Right lobe of liver (tissue), 6 donors: ENCODE results near the gene GAS6. TPM values are rescaled to one million over a fixed set of nuclear protein-coding genes. Genes with fewer than 3 reads are reported as not detected.
"Not testable (repeated sequence)": the region's sequence is repeated elsewhere in the genome, so short reads cannot be mapped to it uniquely, and the experiment has no call there.

Experiments
- ATAC-seq, 4 donors: fragments of 200-7000 bp; cut with Tn5 transposase; one replicate each; pipeline ENCODE4 v1.9.1; 2020; ENCODE audit warnings: mild to moderate bottlenecking in 4 of 4, moderate library complexity in 4 of 4
- DNase-seq, 3 donors: peaks; one replicate each; pipeline ENCODE4 v3.0.0-alpha.2; 2020
- H3K27ac ChIP-seq, 3 donors: fragments of 200-600 bp; one replicate each; pipeline ENCODE4 v1.8.0; 2022
- H3K27me3 ChIP-seq, 2 donors: fragments of 200-600 bp; one replicate each; pipeline ENCODE4 v1.8.0; 2022
- H3K36me3 ChIP-seq, 4 donors: fragments of 200-600 bp; sonication (generic) in 1 of 4; one replicate each; pipeline versions ENCODE4 v1.5.1 to v1.8.0; 2017 to 2022; ENCODE audit warnings: control low read depth in 1 of 4
- H3K4me1 ChIP-seq, 4 donors: fragments of 200-600 bp; sonication (generic) in 1 of 4; one replicate each; pipeline versions ENCODE4 v1.5.1 to v1.8.0; 2017 to 2022; ENCODE audit warnings: control low read depth in 1 of 4
- H3K4me3 ChIP-seq, 3 donors: fragments of 200-600 bp; one replicate each; pipeline ENCODE4 v1.8.0; 2022
- H3K9me3 ChIP-seq, 4 donors: fragments of 200-600 bp; sonication (generic) in 1 of 4; one replicate each; pipeline versions ENCODE4 v1.5.1 to v1.8.0; 2017 to 2022; ENCODE audit warnings: control low read depth in 1 of 4
- POLR2A ChIP-seq: fragments of 450-650 bp; IDR thresholded peaks from one replicate; pipeline ENCODE4 v1.6.1; 2017; ENCODE audit warnings: antibody characterized with exemption, mild to moderate bottlenecking
- WGBS: methylation state at CpG from one replicate; pipeline ENCODE4 v1.1.6; 2018; ENCODE audit warnings: low coverage, low lambda C conversion rate; ENCODE audit not compliant: insufficient coverage; ENCODE audit errors: missing lambda C conversion rate; 5-methylcytosine and 5-hydroxymethylcytosine counted together
- intact Hi-C, 2 donors: fragments of 100-400 bp; cut with DNase I; formaldehyde crosslinking; loops; one replicate each; pipeline versions ENCODE4 v1.11.2 to v1.14.1; 2022
- total RNA-seq, 6 experiments: library from RNA; depleted of rRNA in 2 of 6; stranded (reverse); fragments of >200 nt in 2 of 6; fragmentation: NEBNext Ultra II Directional in 3 of 6; extraction: Animal tissue kit (Norgen Biotek cat#: 25700) in 3 of 6; gene quantifications; one replicate each; pipeline versions ENCODE4 v1.1.0 to v1.2.4, GENCODE V29; 2016 to 2023
- TF ChIP-seq, protein P1 (sequence below), 4 donors: fragments of 200-600 bp in 3 of 4; fragments of 450-650 bp in 1 of 4; IDR thresholded peaks; one replicate each; pipeline versions ENCODE4 v1.5.1 to v1.8.0; 2016 to 2022; ENCODE audit warnings: antibody characterized with exemption in 4 of 4, mild to moderate bottlenecking in 2 of 4
- donor health status: DM: no; HTN: yes; CAD: no.
- donor health status: DM: no; HTN: no; CAD: no.
- donor health status: DM: no; HTN: no; CAD: no.
- donor health status: DM: no; HTN: yes; CAD: no.
- donor health status: DM: no; HTN: yes; CAD: no.

The GAS6 gene
- total RNA-seq, 6 experiments from 2014 or later: 11.9 to 48.5 (median 27.2) TPM

GRCh38 chr13:113800576-113800926 lies 63.3 kb downstream of the GAS6 start:
- 60% methylated on average over 2 of the region's 10 CpGs for WGBS
- TF ChIP-seq, protein P1, sequence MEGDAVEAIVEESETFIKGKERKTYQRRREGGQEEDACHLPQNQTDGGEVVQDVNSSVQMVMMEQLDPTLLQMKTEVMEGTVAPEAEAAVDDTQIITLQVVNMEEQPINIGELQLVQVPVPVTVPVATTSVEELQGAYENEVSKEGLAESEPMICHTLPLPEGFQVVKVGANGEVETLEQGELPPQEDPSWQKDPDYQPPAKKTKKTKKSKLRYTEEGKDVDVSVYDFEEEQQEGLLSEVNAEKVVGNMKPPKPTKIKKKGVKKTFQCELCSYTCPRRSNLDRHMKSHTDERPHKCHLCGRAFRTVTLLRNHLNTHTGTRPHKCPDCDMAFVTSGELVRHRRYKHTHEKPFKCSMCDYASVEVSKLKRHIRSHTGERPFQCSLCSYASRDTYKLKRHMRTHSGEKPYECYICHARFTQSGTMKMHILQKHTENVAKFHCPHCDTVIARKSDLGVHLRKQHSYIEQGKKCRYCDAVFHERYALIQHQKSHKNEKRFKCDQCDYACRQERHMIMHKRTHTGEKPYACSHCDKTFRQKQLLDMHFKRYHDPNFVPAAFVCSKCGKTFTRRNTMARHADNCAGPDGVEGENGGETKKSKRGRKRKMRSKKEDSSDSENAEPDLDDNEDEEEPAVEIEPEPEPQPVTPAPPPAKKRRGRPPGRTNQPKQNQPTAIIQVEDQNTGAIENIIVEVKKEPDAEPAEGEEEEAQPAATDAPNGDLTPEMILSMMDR (IDR thresholded peaks at IDR 0.05): no peak
- TF ChIP-seq POLR2A: no peak
- Histone ChIP-seq H3K9me3 (no peaks in the 10 kb centered on the region), H3K27me3 (no peaks in the 10 kb centered on the region), H3K4me1 (no peaks in the 10 kb centered on the region), H3K27ac (no peak overlapping the region), H3K4me3 (no peak overlapping the region), H3K36me3 (no peaks in the 10 kb centered on the region)
- DNase-seq (no peak), ATAC-seq (no peak)
- intact Hi-C loops: no loop called here

DNA sequence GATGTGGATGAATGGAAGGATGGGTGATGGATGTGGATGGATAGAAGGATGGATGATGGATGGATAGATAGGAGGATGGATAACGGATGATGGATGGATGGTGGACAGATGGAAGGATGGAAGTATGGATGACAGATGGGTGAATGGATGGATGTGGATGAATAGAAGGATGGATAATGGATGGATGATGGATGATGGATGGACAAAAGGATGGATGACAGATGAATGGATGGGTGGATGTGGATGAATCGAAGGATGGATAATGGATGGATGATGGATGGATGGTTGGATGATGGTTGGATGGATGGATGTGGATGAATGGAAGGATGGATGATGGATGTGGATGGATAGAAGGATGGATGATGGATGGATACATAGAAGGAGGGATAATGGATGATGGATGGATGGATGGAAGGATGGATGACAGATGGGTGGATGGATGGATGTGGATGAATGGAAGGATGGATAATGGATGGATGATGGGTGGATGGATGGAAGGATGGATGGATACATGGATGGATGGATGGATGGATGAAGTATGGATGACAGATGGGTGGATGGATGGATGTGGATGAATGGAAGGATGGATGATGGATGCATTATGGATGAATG lies 65.6 kb downstream of the GAS6 start:
- H3K27me3 ChIP-seq: no peaks in the 10 kb centered on the region

GRCh38 chr13:113796964-113797676 lies 66.8 kb downstream of the GAS6 start:
- H3K27ac ChIP-seq: no peak overlapping the region
- peak in 1 of 3 donors; percentile 32 for DNase-seq
- ATAC-seq: no peak
- no peak for TF ChIP-seq POLR2A
- no peaks in the 10 kb centered on the region for H3K36me3 ChIP-seq
- no peaks in the 10 kb centered on the region for H3K27me3 ChIP-seq
- intact Hi-C loops: no loop called here
- no peaks in the 10 kb centered on the region for H3K4me1 ChIP-seq
- no peak overlapping the region for H3K4me3 ChIP-seq
- WGBS: 97% methylated on average over 5 of the region's 30 CpGs
- H3K9me3 ChIP-seq: no peaks in the 10 kb centered on the region

More for the DNA sequence above, 65.6 kb downstream of the GAS6 start:
- WGBS: 33% methylated on average over 2 of the region's 2 CpGs
- H3K4me3 ChIP-seq: no peak overlapping the region
- DNase-seq (no peak), ATAC-seq (no peak)
- H3K36me3 ChIP-seq: no peaks in the 10 kb centered on the region
- no peaks in the 10 kb centered on the region for H3K9me3 ChIP-seq
- H3K4me1 ChIP-seq: no peaks in the 10 kb centered on the region
- TF ChIP-seq POLR2A: no peak
- TF ChIP-seq, protein P1 (IDR thresholded peaks at IDR 0.05): no peak
- intact Hi-C loops: no loop called here
- no peak overlapping the region for H3K27ac ChIP-seq

DNA sequence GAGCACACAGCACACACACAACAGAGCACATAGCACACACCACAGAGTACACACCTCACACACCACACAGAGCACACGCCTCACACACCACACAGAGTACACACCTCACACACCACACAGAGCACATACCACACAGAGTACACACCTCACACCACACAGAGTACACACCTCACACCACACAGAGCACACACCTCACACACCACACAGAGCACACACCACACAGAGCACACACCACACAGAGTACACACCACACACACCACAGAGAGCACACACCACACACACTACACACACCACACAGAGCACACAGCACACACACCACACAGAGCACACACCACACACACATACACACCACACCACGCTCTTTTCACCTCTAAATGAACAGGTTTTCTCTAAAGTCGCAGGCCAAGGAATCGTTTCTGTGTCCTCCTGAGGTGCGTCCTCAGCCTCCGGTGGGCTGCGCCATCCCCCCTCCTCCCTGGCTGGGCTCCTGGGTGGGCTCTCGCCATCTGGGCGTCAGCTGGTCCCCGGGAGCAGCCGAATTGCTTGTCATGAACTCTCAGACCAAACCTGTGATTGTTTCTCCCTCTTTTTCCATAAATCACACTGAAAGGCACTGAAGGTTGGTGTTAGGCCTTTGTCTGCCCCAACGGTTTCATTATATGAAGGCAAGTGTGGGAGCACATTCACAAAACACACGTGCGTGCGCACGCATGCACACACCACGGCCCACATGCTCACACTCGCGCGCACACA lies 67.5 kb downstream of the GAS6 start:
- H3K4me1 ChIP-seq: no peaks in the 10 kb centered on the region
- no peak overlapping the region for H3K27ac ChIP-seq
- DNase-seq: peak in 1 of 3 donors; percentile 18
- intact Hi-C loops: no loop called here
- TF ChIP-seq, protein P1 (IDR thresholded peaks at IDR 0.05): no peak
- no peak for TF ChIP-seq POLR2A
- H3K36me3 ChIP-seq: no peaks in the 10 kb centered on the region
- H3K9me3 ChIP-seq: no peaks in the 10 kb centered on the region
- no peak for ATAC-seq
- WGBS: 68% methylated on average over 13 of the region's 20 CpGs
- no peaks in the 10 kb centered on the region for H3K27me3 ChIP-seq
- H3K4me3 ChIP-seq: no peak overlapping the region

DNA sequence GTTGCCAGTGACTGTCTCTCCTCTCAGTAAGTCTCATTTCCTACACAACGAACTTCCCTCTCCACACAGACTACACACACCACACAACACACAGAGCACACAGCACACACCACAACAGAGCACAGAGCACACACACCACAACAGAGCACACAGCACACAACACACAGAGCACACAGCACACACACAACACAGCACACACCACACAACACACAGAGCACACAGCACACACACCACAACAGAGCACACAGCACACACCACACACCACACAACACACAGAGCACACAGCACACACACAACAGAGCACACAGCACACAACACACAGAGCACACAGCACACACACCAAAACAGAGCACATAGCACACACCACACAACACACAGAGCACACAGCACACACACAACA lies 68.5 kb downstream of the GAS6 start:
- WGBS: 17% methylated on average over 1 of the region's 1 CpG
- H3K4me3 ChIP-seq, H3K27ac ChIP-seq, ATAC-seq, intact Hi-C loops, H3K36me3 ChIP-seq, DNase-seq, H3K27me3 ChIP-seq, H3K4me1 ChIP-seq, H3K9me3 ChIP-seq: not testable (repeated sequence)
